Skin epidermis (tissue), 12 donors: ENCODE results near the gene NCEH1.
A peak's percentile ranks its signal among the peaks of the same experiment; 100 is the strongest.
"Not testable (repeated sequence)": the region's sequence is repeated elsewhere in the genome, so short reads cannot be mapped to it uniquely, and the experiment has no call there.

Experiments
- H3K27ac ChIP-seq, 21 experiments: fragments of 200-600 bp; sonication (generic) in 11 of 21; one replicate each; pipeline ENCODE4 v1.5.0; 2020; ENCODE audit warnings: mild to moderate bottlenecking in 3 of 21, inconsistent platforms in 2 of 21, moderate library complexity in 2 of 21
- H3K4me3 ChIP-seq, 7 experiments: fragments of 200-600 bp; sonication (generic) in 2 of 7; one replicate each; pipeline ENCODE4 v1.5.0; 2020; ENCODE audit warnings: inconsistent platforms in 2 of 7, mild to moderate bottlenecking in 2 of 7, moderate library complexity in 1 of 7

Gene NCEH1

GRCh38 chr3:172708921-172709773, 1.7 kb downstream of the NCEH1 start:
- Histone ChIP-seq H3K4me3 (peak overlapping the region in 2 of 7 experiments; percentile 65 to 76), H3K27ac (peak overlapping the region in 6 of 21 experiments; percentile 80 to 86 (median 83))

- no peak overlapping the region for H3K27ac ChIP-seq
- H3K4me3 ChIP-seq: no peak overlapping the region
These were observed 2.9 kb downstream of the NCEH1 start for GRCh38 chr3:172707967-172708366.

- H3K4me3 ChIP-seq: no peak overlapping the region
- no peak overlapping the region for H3K27ac ChIP-seq
These were observed 3.8 kb downstream of the NCEH1 start for GRCh38 chr3:172707030-172707429.

DNA sequence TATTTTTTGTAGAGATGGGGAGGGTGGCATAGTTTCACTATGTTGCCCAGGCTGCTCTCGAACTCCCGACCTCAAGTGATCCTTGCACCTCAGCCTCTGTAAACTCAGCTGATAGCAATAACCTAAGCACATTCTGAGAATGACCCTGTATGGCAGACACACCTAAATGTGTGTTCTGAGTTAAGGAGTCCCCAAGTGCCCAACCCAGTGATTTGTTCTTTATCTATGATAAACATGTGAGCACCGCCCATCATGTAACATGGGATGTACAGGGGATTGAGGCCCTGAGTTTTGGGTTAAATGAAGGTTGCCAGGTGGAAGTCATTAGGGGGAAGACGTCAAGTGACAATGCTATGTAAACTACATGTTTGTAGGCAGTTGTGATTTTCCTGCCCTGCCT, 5.7 kb downstream of the NCEH1 start:
- no peak overlapping the region for H3K27ac ChIP-seq
- no peak overlapping the region for H3K4me3 ChIP-seq

DNA sequence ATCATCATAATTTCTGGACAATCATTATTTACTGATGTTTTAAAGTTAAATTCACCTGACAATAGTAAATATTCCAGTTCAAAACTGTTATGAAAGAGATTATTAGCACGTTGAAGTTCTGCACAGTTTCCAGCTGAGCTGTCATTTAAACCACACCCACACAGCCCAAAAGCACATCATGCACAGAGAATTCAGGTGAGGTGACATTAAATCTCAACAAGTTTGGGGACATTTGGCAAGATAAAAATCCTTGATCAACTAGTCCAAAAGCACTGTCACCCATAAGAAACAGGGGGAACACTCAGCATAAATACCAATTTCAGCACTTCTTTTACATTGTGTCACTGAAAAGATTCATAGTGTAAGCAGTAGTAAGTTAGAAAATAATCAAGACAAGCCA, 6.9 kb downstream of the NCEH1 start:
- Histone ChIP-seq H3K4me3 (no peak overlapping the region), H3K27ac (no peak overlapping the region)

DNA sequence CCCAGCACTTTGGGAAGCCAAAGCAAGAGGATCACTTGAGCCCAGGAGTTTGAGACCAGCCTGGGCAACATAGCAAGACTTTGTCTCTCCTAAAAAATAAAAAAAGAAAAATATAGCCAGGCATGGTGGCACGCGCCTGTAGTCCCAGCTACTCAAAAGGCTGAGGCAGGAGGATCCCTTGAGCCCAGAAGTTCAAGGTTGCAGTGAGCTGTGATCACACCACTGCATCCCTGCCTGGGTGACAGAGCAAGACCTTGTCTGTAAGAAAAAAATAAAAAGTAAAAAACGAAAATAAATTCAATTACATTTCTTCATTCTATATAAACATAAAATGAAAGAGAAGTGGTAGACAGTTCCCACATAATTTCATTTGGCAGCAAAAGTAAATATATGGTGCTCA, 8.1 kb downstream of the NCEH1 start:
- not testable (repeated sequence) for H3K4me3 ChIP-seq, H3K27ac ChIP-seq

DNA sequence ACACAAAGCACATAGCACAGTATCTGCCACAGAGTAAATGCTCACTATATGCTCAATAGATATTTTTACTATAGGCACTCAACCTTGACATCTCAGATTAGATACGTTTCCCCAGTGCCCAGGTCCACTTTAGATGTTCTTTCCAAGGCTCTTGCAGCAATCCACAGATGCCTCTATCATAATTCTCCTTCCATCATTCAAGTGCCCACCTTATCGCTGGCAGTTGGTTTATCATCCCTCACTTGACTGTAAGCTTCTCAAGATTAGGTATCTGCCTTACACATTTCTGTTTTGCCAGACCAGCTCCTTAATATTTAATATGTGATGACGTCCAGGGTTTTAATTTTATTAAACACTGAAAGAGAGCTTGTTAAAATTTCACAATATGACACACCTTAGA, 8.6 kb downstream of the NCEH1 start:
- no peak overlapping the region for H3K4me3 ChIP-seq
- H3K27ac ChIP-seq: no peak overlapping the region

DNA sequence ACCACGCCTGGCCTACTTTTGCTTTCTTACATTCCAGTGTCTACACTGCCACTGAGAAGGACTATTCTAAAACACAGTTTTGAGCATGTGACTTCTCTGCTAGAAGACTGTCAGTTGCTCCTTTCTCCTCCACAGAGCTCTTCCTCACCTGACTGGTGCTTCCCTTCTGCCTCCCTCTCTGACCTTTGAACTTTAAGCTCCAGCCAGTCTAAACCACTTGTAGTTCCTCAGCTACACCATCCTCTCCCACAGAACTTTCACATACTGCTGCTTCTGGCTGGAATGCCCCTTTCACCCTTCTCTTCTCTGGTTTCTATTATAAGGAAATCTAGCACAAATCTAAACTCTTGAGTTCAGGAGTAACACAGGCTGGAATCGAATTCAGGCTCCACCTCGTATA, 9.1 kb downstream of the NCEH1 start:
- Histone ChIP-seq H3K4me3 (no peak overlapping the region), H3K27ac (no peak overlapping the region)

DNA sequence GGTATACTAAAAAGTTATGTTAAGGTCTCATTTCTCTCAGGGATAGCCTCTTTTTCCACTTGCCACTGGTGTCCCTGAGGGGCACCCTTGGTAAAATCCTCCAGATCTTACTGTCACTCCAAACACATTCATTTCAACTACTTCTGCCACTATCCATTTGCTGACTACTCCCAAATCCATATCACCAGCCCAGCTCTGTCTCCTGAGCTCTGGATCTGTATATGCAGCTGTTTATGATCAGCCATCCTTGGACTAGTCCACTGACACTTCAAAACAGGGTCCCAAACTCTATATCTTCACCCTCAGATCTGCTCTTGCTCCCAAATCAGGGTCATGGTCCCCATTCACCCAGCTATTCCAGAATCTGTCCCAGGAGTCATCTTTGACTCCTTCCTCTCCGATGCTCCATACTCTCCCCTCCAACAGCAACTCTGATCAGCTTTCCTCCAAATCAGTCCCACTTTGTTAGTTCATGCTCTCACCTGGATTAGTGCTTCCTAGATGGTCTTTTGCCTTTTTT, 9.9 kb downstream of the NCEH1 start:
- peak overlapping the region in 1 of 21 experiments; percentile 6 for H3K27ac ChIP-seq

GRCh38 chr3:172700256-172700655, 10.6 kb downstream of the NCEH1 start:
- H3K27ac ChIP-seq: peak overlapping the region in 1 of 21 experiments; percentile 62
- H3K4me3 ChIP-seq: no peak overlapping the region

More for the DNA sequence above, 9.9 kb downstream of the NCEH1 start:
- no peak overlapping the region for H3K4me3 ChIP-seq

- Histone ChIP-seq H3K27ac (peak overlapping the region in 8 of 21 experiments; percentile 11 to 62 (median 44)), H3K4me3 (no peak overlapping the region)
These were observed 11.8 kb downstream of the NCEH1 start for GRCh38 chr3:172699031-172699430.

DNA sequence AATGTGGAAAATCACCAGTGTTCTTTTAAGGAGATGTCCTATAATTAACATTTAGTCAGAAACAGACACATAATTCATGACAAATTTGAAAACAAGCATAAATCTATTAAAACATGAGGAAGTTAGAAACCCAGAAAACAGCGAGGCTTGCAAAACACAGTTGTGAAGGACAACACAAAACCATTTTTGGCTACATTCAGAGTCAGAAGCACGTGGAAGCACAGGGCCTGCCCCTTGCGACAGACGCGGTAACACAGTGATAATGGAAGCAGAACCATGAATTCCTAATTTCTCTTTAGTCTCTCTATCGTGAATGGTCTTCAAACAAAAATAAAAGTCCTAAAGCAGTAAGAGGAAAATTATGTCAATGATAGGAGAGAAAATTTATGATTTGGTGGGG, 12.2 kb downstream of the NCEH1 start:
- Histone ChIP-seq H3K4me3 (no peak overlapping the region), H3K27ac (peak overlapping the region in 10 of 21 experiments; percentile 11 to 62 (median 42))

GRCh38 chr3:172697558-172697957, 13.3 kb downstream of the NCEH1 start:
- H3K4me3 ChIP-seq: no peak overlapping the region
- H3K27ac ChIP-seq: peak overlapping the region in 3 of 21 experiments; percentile 7 to 62 (median 26)

- no peak overlapping the region for H3K27ac ChIP-seq
- no peak overlapping the region for H3K4me3 ChIP-seq
These were observed 14.5 kb downstream of the NCEH1 start for GRCh38 chr3:172696357-172696756.

DNA sequence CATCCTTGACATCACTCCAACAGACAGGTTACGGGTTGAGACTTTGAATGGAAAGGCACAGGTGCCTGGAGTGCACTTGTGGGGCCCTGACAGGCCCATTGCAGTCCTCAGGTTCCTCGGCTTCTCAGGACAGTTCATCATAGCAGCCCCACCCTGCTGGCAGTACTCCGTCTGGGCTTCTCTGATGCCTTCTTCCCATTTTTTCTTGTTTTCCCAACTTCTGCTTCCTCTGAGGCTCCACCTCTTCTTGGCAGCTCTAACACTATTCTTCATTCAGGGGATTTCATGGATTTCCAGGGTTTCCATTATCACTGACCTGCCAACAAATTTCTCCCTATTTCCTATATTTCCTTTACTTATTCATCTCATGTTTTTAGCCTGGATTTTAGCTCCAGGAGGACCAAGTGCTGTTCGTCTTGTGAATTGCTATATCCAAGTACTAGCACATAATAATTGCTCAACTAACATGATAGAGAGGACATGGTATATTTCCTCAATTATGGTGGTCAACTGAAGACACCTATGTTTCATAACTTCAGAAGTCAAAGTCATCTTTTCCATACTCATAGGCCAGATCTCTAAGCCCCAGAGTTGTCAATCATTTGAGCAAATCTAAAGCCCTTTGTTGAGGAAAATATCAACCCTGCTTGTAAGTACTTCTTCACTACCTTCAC, 16.2 kb downstream of the NCEH1 start:
- H3K27ac ChIP-seq: peak overlapping the region in 1 of 21 experiments; percentile 16

DNA sequence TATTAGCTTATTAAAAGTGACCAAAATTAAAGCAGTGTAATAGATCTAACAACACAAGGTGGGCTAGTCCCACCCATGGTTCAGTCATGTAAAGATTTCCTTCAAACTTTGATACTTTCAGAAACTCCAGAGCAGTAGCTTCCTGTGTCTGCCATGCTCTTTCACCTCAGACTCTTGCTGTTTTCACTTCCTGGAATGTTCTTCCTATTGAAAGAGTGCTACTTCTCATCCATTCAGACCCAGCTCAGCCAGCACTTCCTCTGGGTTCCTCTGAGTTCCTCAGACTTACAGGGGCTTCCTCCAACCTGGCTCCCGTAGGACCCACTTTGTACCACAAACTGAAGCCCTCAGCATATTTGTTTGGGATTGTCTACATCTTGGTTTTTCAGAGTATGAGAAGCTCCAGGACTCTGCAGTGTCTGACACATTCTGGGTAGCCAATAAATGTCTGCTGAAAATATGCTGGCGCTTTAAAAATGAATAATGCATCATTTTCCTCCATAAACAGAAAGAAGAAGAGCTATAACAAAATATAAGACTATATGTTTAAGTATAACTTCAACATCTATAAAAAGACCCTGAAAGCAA, 18.0 kb downstream of the NCEH1 start:
- no peak overlapping the region for H3K27ac ChIP-seq
- no peak overlapping the region for H3K4me3 ChIP-seq

More for the DNA sequence above, 16.2 kb downstream of the NCEH1 start:
- no peak overlapping the region for H3K4me3 ChIP-seq

- Histone ChIP-seq H3K27ac (no peak overlapping the region), H3K4me3 (no peak overlapping the region)
These were observed 19.9 kb downstream of the NCEH1 start for GRCh38 chr3:172690936-172691335.

DNA sequence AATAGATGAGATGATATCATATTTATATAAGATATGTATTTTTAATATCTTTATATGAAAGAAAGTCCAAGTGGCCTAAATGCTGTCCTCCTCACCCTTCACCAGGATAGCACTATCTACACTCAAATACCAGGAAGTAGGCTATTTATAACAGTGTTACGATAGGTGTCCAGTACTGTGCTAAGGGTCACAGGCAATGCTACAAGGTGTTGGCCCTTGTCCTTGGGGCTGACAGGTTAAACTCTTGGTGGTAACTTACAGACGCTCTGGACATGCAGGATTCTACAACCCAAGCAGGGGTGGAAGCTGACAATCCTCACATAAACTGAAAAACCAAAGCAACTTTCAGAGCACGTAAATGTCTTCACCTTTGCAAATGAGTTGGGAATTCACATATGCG, 22.3 kb downstream of the NCEH1 start:
- H3K27ac ChIP-seq: no peak overlapping the region

GRCh38 chr3:172687501-172687900, 23.4 kb downstream of the NCEH1 start:
- H3K4me3 ChIP-seq: no peak overlapping the region
- no peak overlapping the region for H3K27ac ChIP-seq

More for the DNA sequence above, 22.3 kb downstream of the NCEH1 start:
- H3K4me3 ChIP-seq: no peak overlapping the region
